Liver (tissue), 9 donors: Measurements from ENCODE around the gene PREX1. TPM values are rescaled to one million over a fixed set of nuclear protein-coding genes. Genes with fewer than 3 reads are reported as not detected.

Experiments used
- DNase-seq: peaks from one replicate; pipeline ENCODE4 v3.0.0-alpha.2; 2017; ENCODE audit warnings: low spot score
- H3K27ac ChIP-seq, 2 donors: one replicate each; pipeline ENCODE4 v1.7.0; 2013; ENCODE audit warnings: inconsistent platforms in 2 of 2, low read length in 2 of 2, control low read depth in 1 of 2, low read depth in 1 of 2, mild to moderate bottlenecking in 1 of 2
- H3K27me3 ChIP-seq, 4 donors: one replicate each; pipeline versions ENCODE4 v1.6.1 to v1.7.0; 2013; ENCODE audit warnings: low read length in 3 of 4, inconsistent platforms in 1 of 4, mild to moderate bottlenecking in 1 of 4, moderate library complexity in 1 of 4; ENCODE audit not compliant: control insufficient read depth in 4 of 4, insufficient read depth in 4 of 4
- H3K36me3 ChIP-seq, 4 donors: one replicate each; pipeline versions ENCODE4 v1.6.1 to v1.7.0; 2013; ENCODE audit warnings: low read length in 3 of 4, mild to moderate bottlenecking in 3 of 4, low read depth in 1 of 4, moderate library complexity in 1 of 4; ENCODE audit not compliant: control insufficient read depth in 4 of 4, insufficient read depth in 3 of 4
- H3K4me1 ChIP-seq, 4 donors: one replicate each; pipeline versions ENCODE4 v1.6.1 to v1.7.0; 2013; ENCODE audit warnings: low read length in 3 of 4, mild to moderate bottlenecking in 3 of 4, moderate library complexity in 1 of 4; ENCODE audit not compliant: control insufficient read depth in 4 of 4, insufficient read depth in 4 of 4
- H3K4me3 ChIP-seq, 3 donors: one replicate each; pipeline versions ENCODE4 v1.6.1 to v1.7.0; 2013; ENCODE audit warnings: low read length in 3 of 3, control low read depth in 1 of 3, low read depth in 1 of 3, mild to moderate bottlenecking in 1 of 3
- H3K9ac ChIP-seq, 2 donors: one replicate each; pipeline ENCODE4 v1.7.0; 2013; ENCODE audit warnings: low read length in 2 of 2, mild to moderate bottlenecking in 2 of 2, moderate library complexity in 2 of 2, control low read depth in 1 of 2, low read depth in 1 of 2
- H3K9me3 ChIP-seq, 4 donors: one replicate each; pipeline versions ENCODE4 v1.6.1 to v1.7.0; 2013; ENCODE audit warnings: low read length in 3 of 4; ENCODE audit not compliant: control insufficient read depth in 4 of 4
- ATF3 ChIP-seq: IDR thresholded peaks from 2 replicates; pipeline ENCODE4 v1.6.1; 2016; ENCODE audit warnings: antibody characterized with exemption
- GABPA ChIP-seq, 2 donors: IDR thresholded peaks in 1 of 2; conservative IDR thresholded peaks in 1 of 2; 2 replicates each; pipeline ENCODE4 v1.6.1; 2016; ENCODE audit warnings: antibody characterized with exemption in 2 of 2, mild to moderate bottlenecking in 1 of 2, moderate library complexity in 1 of 2
- HNF4A ChIP-seq, 2 donors: conservative IDR thresholded peaks; 2 replicates each; pipeline ENCODE4 v1.6.1; 2016; ENCODE audit warnings: antibody characterized with exemption in 2 of 2, mild to moderate bottlenecking in 2 of 2
- JUND ChIP-seq, 2 donors: IDR thresholded peaks; 2 replicates each; pipeline ENCODE4 v1.6.1; 2016; ENCODE audit warnings: antibody characterized with exemption in 2 of 2
- NR2F2 ChIP-seq: IDR thresholded peaks from 2 replicates; pipeline ENCODE4 v1.6.1; 2016; ENCODE audit warnings: antibody characterized with exemption
- REST ChIP-seq: IDR thresholded peaks from 2 replicates; pipeline ENCODE4 v1.6.1; 2016; ENCODE audit warnings: antibody characterized with exemption, mild to moderate bottlenecking
- TAF1 ChIP-seq: conservative IDR thresholded peaks from 2 replicates; pipeline ENCODE4 v1.6.1; 2016; ENCODE audit warnings: antibody characterized with exemption, mild to moderate bottlenecking
- YY1 ChIP-seq: IDR thresholded peaks from 2 replicates; pipeline ENCODE4 v1.6.1; 2016; ENCODE audit warnings: antibody characterized with exemption, mild to moderate bottlenecking
- WGBS: extraction: QIAGEN DNeasy Blood & Tissue Kit; methylation state at CpG from one replicate; pipeline ENCODE4 v1.1.7; 2013; 5-methylcytosine and 5-hydroxymethylcytosine counted together
- polyA plus RNA-seq, 2 donors: library from polyadenylated mRNA; stranded (reverse) in 1 of 2; unstranded in 1 of 2; fragments of 200-250 nt in 1 of 2; fragments of >200 nt in 1 of 2; fragmentation: Nextera tagmentation in 1 of 2; extraction: Ambion mirVana in 1 of 2; gene quantifications; one replicate each; pipeline versions ENCODE4 v1.2.1 to v1.2.3, GENCODE V29; 2013 to 2015
- total RNA-seq, 2 donors: library from RNA; depleted of rRNA; stranded (reverse); fragments of >200 nt; gene quantifications; one replicate each; pipeline ENCODE4 v1.2.3, GENCODE V29; 2014
- TF ChIP-seq, protein P1 (sequence below): IDR thresholded peaks from 2 replicates; pipeline ENCODE4 v1.6.1; 2016; ENCODE audit warnings: antibody characterized with exemption
- TF ChIP-seq, protein P2 (sequence below): fragments of 150-350 bp; IDR thresholded peaks from 2 replicates; pipeline ENCODE4 v1.5.1; 2017; ENCODE audit warnings: improper control_type of control experiment, low read depth, low read length; ENCODE audit not compliant: missing input control
- TF ChIP-seq, protein P3 (sequence below): IDR thresholded peaks from 2 replicates; pipeline ENCODE4 v1.6.1; 2016; ENCODE audit warnings: antibody characterized with exemption
- donor health status: healthy.
- donor health status: healthy.
- donor health status: healthy.
- donor health status: healthy.
- donor health status: healthy.

PREX1 gene
- total and polyA plus RNA-seq, 4 donors = 2.2 to 18.0 (median 10.8) TPM

- Histone ChIP-seq H3K9ac (no peak overlapping the region), H3K9me3 (no peaks in the 10 kb centered on the region), H3K36me3 (no peaks in the 10 kb centered on the region), H3K4me1 (peaks cover 0 to 2% (median 0%) of the 10 kb centered on the region in 4 donors), H3K4me3 (no peak overlapping the region), H3K27ac (no peak overlapping the region), H3K27me3 (no peaks in the 10 kb centered on the region)
- TF ChIP-seq HNF4A (conservative IDR thresholded peaks at IDR 0.05) (no peak), JUND (IDR thresholded peaks at IDR 0.05) (no peak), REST (no peak), NR2F2 (no peak), GABPA (IDR thresholded peaks at IDR 0.05 in 1 of 2, conservative IDR thresholded peaks at IDR 0.05 in 1 of 2) (no peak), YY1 (no peak), TAF1 (no peak)
- TF ChIP-seq, protein P1, sequence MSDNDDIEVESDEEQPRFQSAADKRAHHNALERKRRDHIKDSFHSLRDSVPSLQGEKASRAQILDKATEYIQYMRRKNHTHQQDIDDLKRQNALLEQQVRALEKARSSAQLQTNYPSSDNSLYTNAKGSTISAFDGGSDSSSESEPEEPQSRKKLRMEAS = no peak
- TF ChIP-seq, protein P2, sequence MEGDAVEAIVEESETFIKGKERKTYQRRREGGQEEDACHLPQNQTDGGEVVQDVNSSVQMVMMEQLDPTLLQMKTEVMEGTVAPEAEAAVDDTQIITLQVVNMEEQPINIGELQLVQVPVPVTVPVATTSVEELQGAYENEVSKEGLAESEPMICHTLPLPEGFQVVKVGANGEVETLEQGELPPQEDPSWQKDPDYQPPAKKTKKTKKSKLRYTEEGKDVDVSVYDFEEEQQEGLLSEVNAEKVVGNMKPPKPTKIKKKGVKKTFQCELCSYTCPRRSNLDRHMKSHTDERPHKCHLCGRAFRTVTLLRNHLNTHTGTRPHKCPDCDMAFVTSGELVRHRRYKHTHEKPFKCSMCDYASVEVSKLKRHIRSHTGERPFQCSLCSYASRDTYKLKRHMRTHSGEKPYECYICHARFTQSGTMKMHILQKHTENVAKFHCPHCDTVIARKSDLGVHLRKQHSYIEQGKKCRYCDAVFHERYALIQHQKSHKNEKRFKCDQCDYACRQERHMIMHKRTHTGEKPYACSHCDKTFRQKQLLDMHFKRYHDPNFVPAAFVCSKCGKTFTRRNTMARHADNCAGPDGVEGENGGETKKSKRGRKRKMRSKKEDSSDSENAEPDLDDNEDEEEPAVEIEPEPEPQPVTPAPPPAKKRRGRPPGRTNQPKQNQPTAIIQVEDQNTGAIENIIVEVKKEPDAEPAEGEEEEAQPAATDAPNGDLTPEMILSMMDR = no peak
- TF ChIP-seq, protein P3, sequence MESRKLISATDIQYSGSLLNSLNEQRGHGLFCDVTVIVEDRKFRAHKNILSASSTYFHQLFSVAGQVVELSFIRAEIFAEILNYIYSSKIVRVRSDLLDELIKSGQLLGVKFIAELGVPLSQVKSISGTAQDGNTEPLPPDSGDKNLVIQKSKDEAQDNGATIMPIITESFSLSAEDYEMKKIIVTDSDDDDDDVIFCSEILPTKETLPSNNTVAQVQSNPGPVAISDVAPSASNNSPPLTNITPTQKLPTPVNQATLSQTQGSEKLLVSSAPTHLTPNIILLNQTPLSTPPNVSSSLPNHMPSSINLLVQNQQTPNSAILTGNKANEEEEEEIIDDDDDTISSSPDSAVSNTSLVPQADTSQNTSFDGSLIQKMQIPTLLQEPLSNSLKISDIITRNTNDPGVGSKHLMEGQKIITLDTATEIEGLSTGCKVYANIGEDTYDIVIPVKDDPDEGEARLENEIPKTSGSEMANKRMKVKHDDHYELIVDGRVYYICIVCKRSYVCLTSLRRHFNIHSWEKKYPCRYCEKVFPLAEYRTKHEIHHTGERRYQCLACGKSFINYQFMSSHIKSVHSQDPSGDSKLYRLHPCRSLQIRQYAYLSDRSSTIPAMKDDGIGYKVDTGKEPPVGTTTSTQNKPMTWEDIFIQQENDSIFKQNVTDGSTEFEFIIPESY = no peak
- WGBS = 84% methylated on average over 7 of the region's 7 CpGs
- no peak for DNase-seq
Measured at GRCh38 chr20:48766205-48766604, 61.6 kb downstream of the PREX1 start.

- Histone ChIP-seq H3K9me3 (no peaks in the 10 kb centered on the region), H3K27me3 (no peaks in the 10 kb centered on the region), H3K36me3 (no peaks in the 10 kb centered on the region), H3K4me1 (no peaks in the 10 kb centered on the region), H3K27ac (no peak overlapping the region), H3K4me3 (no peak overlapping the region), H3K9ac (no peak overlapping the region)
- DNase-seq = no peak
- 91% methylated on average over 4 of the region's 4 CpGs for WGBS
- TF ChIP-seq ATF3 (no peak), TAF1 (no peak), YY1 (no peak), REST (no peak)
- TF ChIP-seq, protein P1 = no peak
- TF ChIP-seq, protein P2 = no peak
Measured at GRCh38 chr20:48765359-48765758, 62.4 kb downstream of the PREX1 start.
